SK-N-SH treated with all-trans-retinoic acid at 6 μM for 48 hours (cell line): Measurements from ENCODE around the gene ZNF80.

ENCODE experiments used
- PATZ1 ChIP-seq: fragments of 250-450 bp; sonication (Bioruptor Pico); IDR thresholded peaks from 2 replicates; pipeline ENCODE4 v1.8.0; 2020; ENCODE audit warnings: mild to moderate bottlenecking, moderate library complexity, borderline replicate concordance
- RARB ChIP-seq: fragments of 250-450 bp; sonication (Bioruptor Pico); IDR thresholded peaks from 2 replicates; pipeline ENCODE4 v1.8.0; 2021; ENCODE audit warnings: mild to moderate bottlenecking, moderate library complexity
- SNAI2 ChIP-seq: fragments of 250-450 bp; sonication (Bioruptor Pico); IDR thresholded peaks from 2 replicates; pipeline ENCODE4 v1.5.0; 2020; ENCODE audit warnings: mild to moderate bottlenecking, moderate library complexity
- TCF4 ChIP-seq: fragments of 250-450 bp; sonication (Bioruptor Pico); IDR thresholded peaks from 2 replicates; pipeline ENCODE4 v1.8.0; 2021; ENCODE audit warnings: mild to moderate bottlenecking, moderate library complexity, borderline replicate concordance
- ZFP30 ChIP-seq: fragments of 450-650 bp; formaldehyde crosslinking; IDR thresholded peaks from 2 replicates; pipeline ENCODE4 v1.5.0; 2022; ENCODE audit warnings: mild to moderate bottlenecking, moderate library complexity

DNA sequence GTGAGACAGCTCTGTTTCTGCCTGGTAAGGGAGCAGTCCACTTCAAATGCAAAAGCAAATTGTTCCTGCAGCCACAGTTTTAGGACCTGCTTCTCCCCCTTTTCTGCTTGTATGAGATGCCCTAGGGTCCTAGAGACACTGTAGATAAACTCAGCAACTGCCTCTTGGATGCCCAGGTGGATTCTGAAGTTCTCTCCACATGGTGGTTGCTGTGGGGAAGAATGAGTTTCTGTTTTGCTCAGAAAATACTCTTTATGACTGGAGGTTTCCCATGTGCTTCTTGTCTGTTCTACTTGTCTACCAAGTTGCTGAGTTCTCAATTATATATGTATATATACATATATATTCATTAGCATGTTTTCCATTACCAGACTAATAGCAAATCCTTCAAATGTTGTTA lies 5.6 kb upstream of the ZNF80 start:
- TF ChIP-seq SNAI2 (CRISPR knock-in tag) (no peak), ZFP30 (CRISPR knock-in tag) (no peak), PATZ1 (CRISPR knock-in tag) (no peak), TCF4 (CRISPR knock-in tag) (no peak), RARB (no peak)
